GM18499 (cell line): ENCODE measurements around the gene MYO1F.

Source experiments
- ATAC-seq: cut with Tn5 transposase; IDR thresholded peaks from one replicate; pipeline ENCODE4 v1.9.1; 2021; ENCODE audit warnings: moderate number of reproducible peaks; ENCODE audit not compliant: insufficient read depth, unreplicated experiment

Gene MYO1F

GRCh38 chr19:8473648-8474476, 103.4 kb downstream of the MYO1F start:
- no peak for ATAC-seq
